Measurements from ENCODE around the gene CFAP299. TPM values are rescaled to one million over a fixed set of nuclear protein-coding genes. Genes with fewer than 3 reads are reported as not detected.

CFAP299 gene
- total and polyA plus RNA-seq, 2 of the 13 experiments (the other 11 are each of a cell fraction or from before 2014, with no cell fraction given) = not detected

GRCh38 chr4:80423553-80424224 lies 88.2 kb downstream of the CFAP299 start:
- ATAC-seq (no peak), DNase-seq (ENCODE audit: low spot score) (no peak), FAIRE-seq (no peak)
- 0% methylated on average over 1 of the region's 3 CpGs for WGBS (ENCODE audit: low lambda C conversion rate)
- Histone ChIP-seq H3K4me2 (ENCODE audit: low read depth, low read length) (no peak overlapping the region), H3K27ac (ENCODE audit: extremely low read length, insufficient read depth, low read length) (no peak overlapping the region), H3K79me2 (ENCODE audit: insufficient read depth, low read length) (no peaks in the 10 kb centered on the region), H3K36me3 (replicated peaks in 1 of 2; ENCODE audit: control insufficient read depth in 1 of 2, insufficient read depth in 2 of 2, low read length in 2 of 2) (no peaks in the 10 kb centered on the region), H3K9ac (ENCODE audit: insufficient read depth, low read depth, low read length) (no peak overlapping the region), H4K20me1 (ENCODE audit: insufficient read depth, low read length) (no peaks in the 10 kb centered on the region), H3K27me3 (ENCODE audit: control insufficient read depth in 1 of 2, insufficient read depth in 2 of 2, low read length in 2 of 2) (no peaks in the 10 kb centered on the region), H2AFZ (ENCODE audit: low read length) (no peak overlapping the region), H3K4me3 (replicated peaks in 1 of 3; ENCODE audit: insufficient read depth in 1 of 3, low read depth in 2 of 3, low read length in 3 of 3) (no peak overlapping the region), H3K9me3 (ENCODE audit: low read length) (no peaks in the 10 kb centered on the region), H3K4me1 (ENCODE audit: insufficient read depth, low read length) (no peaks in the 10 kb centered on the region)
- in situ Hi-C loops (cut with HindIII; ENCODE audit: extremely low pct_ligation_motif_present, low pct_unique_long_range_greater_than_20kb) = no loop called here
- CTCF ChIA-PET (ENCODE audit: low intra/inter-chr PET ratio, low total read pairs) = no interaction called here
- POLR2A ChIA-PET = no interaction called here
- intact Hi-C loops (cut with micrococcal nuclease; ENCODE audit: unreplicated experiment) = no loop called here
- no TSS peak for BruUV-seq (replicated peaks)
- TF ChIP-seq ZNF782 (CRISPR knock-in tag; IDR thresholded peaks at IDR 0.05; ENCODE audit: borderline replicate concordance) (no peak), ZNF30 (CRISPR knock-in tag; IDR thresholded peaks at IDR 0.05) (no peak), MED1 (CRISPR knock-in tag; IDR thresholded peaks at IDR 0.05) (no peak), ZSCAN25 (CRISPR knock-in tag; IDR thresholded peaks at IDR 0.05) (no peak), U2AF1 (optimal IDR thresholded peaks at IDR 0.05; ENCODE audit: low read depth, low read length) (no peak), ZNF790 (CRISPR knock-in tag; IDR thresholded peaks at IDR 0.05; ENCODE audit: borderline replicate concordance) (no peak), ZNF224 (CRISPR knock-in tag; IDR thresholded peaks at IDR 0.05) (no peak), SRSF9 (IDR thresholded peaks at IDR 0.05; ENCODE audit: borderline replicate concordance, insufficient read depth, low read depth, low read length, poor library complexity, severe bottlenecking) (no peak), ZNF160 (CRISPR knock-in tag; IDR thresholded peaks at IDR 0.05) (no peak), ZNF501 (CRISPR knock-in tag; IDR thresholded peaks at IDR 0.05) (no peak), KLF6 (CRISPR knock-in tag; IDR thresholded peaks at IDR 0.05) (no peak), DRAP1 (CRISPR knock-in tag; IDR thresholded peaks at IDR 0.05) (no peak), FIP1L1 (IDR thresholded peaks at IDR 0.05; ENCODE audit: borderline replicate concordance, insufficient read depth, low read depth, low read length) (no peak)
- TF ChIP-seq, protein P1, sequence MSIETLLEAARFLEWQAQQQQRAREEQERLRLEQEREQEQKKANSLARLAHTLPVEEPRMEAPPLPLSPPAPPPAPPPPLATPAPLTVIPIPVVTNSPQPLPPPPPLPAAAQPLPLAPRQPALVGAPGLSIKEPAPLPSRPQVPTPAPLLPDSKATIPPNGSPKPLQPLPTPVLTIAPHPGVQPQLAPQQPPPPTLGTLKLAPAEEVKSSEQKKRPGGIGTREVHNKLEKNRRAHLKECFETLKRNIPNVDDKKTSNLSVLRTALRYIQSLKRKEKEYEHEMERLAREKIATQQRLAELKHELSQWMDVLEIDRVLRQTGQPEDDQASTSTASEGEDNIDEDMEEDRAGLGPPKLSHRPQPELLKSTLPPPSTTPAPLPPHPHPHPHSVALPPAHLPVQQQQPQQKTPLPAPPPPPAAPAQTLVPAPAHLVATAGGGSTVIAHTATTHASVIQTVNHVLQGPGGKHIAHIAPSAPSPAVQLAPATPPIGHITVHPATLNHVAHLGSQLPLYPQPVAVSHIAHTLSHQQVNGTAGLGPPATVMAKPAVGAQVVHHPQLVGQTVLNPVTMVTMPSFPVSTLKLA (IDR thresholded peaks at IDR 0.05) = no peak
- TF ChIP-seq, protein P2, sequence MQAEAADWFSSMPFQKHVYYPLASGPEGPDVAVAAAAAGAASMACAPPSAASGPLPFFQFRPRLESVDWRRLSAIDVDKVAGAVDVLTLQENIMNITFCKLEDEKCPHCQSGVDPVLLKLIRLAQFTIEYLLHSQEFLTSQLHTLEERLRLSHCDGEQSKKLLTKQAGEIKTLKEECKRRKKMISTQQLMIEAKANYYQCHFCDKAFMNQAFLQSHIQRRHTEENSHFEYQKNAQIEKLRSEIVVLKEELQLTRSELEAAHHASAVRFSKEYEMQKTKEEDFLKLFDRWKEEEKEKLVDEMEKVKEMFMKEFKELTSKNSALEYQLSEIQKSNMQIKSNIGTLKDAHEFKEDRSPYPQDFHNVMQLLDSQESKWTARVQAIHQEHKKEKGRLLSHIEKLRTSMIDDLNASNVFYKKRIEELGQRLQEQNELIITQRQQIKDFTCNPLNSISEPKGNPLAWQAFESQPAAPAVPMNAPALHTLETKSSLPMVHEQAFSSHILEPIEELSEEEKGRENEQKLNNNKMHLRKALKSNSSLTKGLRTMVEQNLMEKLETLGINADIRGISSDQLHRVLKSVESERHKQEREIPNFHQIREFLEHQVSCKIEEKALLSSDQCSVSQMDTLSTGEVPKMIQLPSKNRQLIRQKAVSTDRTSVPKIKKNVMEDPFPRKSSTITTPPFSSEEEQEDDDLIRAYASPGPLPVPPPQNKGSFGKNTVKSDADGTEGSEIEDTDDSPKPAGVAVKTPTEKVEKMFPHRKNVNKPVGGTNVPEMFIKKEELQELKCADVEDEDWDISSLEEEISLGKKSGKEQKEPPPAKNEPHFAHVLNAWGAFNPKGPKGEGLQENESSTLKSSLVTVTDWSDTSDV (CRISPR knock-in tag; IDR thresholded peaks at IDR 0.05) = no peak

Data from HepG2 (cell line).